Heart left ventricle (tissue), 16 donors: ENCODE results near the gene KDM1A. TPM values are rescaled to one million over a fixed set of nuclear protein-coding genes. Genes with fewer than 3 reads are reported as not detected.

Source experiments
- ATAC-seq, 4 donors: fragments of 200-7000 bp; cut with Tn5 transposase; one replicate each; pipeline ENCODE4 v1.9.1; 2020 to 2022; ENCODE audit warnings: moderate library complexity in 4 of 4, mild to moderate bottlenecking in 3 of 4, moderate number of reproducible peaks in 1 of 4
- DNase-seq, 5 donors: peaks; one replicate each; pipeline ENCODE4 v3.0.0-alpha.2; 2020
- H3K27ac ChIP-seq, 12 donors: fragments of 200-600 bp; sonication (generic) in 4 of 12; one replicate each; pipeline versions ENCODE4 v1.5.0 to v1.8.0; 2016 to 2022; ENCODE audit warnings: mild to moderate bottlenecking in 2 of 12
- H3K27me3 ChIP-seq, 9 donors: fragments of 200-600 bp; sonication (generic) in 2 of 9; one replicate each; pipeline versions ENCODE4 v1.5.1 to v1.8.0; 2016 to 2022; ENCODE audit warnings: mild to moderate bottlenecking in 3 of 9
- H3K36me3 ChIP-seq, 9 donors: fragments of 200-600 bp; sonication (generic) in 2 of 9; one replicate each; pipeline versions ENCODE4 v1.5.0 to v1.8.0; 2018 to 2022; ENCODE audit warnings: mild to moderate bottlenecking in 2 of 9
- H3K4me1 ChIP-seq, 12 donors: fragments of 200-600 bp; sonication (generic) in 4 of 12; one replicate each; pipeline versions ENCODE4 v1.5.0 to v1.8.0; 2016 to 2022; ENCODE audit warnings: mild to moderate bottlenecking in 3 of 12
- H3K4me3 ChIP-seq, 12 donors: fragments of 200-600 bp; sonication (generic) in 4 of 12; one replicate each; pipeline versions ENCODE4 v1.5.0 to v1.8.0; 2017 to 2022; ENCODE audit warnings: mild to moderate bottlenecking in 9 of 12, moderate library complexity in 4 of 12
- H3K9me3 ChIP-seq, 12 donors: fragments of 200-600 bp; sonication (generic) in 4 of 12; one replicate each; pipeline versions ENCODE4 v1.5.0 to v1.8.0; 2016 to 2022; ENCODE audit warnings: mild to moderate bottlenecking in 1 of 12
- POLR2A ChIP-seq, 2 donors: fragments of 450-650 bp; IDR thresholded peaks; one replicate each; pipeline ENCODE4 v1.6.1; 2017; ENCODE audit warnings: antibody characterized with exemption in 2 of 2, mild to moderate bottlenecking in 2 of 2, moderate library complexity in 2 of 2
- WGBS, 4 donors: extraction: QIAGEN DNeasy Blood & Tissue Kit in 2 of 4; methylation state at CpG; one replicate each; pipeline versions ENCODE4 v1.1.5 to v1.1.7; 2013 to 2018; 5-methylcytosine and 5-hydroxymethylcytosine counted together
- intact Hi-C, 10 donors: fragments of 100-400 bp; cut with DNase I; formaldehyde crosslinking; loops; one replicate each; pipeline versions ENCODE4 v1.11.1 to v1.14.2; 2022
- polyA plus RNA-seq, 2 donors: library from polyadenylated mRNA; stranded (reverse); fragments of 200-250 nt; gene quantifications; one replicate each; pipeline ENCODE4 v1.2.3, GENCODE V29; 2013
- total RNA-seq, 9 donors: library from RNA; depleted of rRNA in 2 of 9; stranded (reverse); fragments of >200 nt in 2 of 9; fragmentation: NEBNext Ultra II Directional in 3 of 9; extraction: Animal tissue kit (Norgen Biotek cat#: 25700) in 3 of 9; gene quantifications; one replicate each; pipeline versions ENCODE4 v1.1.0 to v1.2.4, GENCODE V29; 2016 to 2023
- TF ChIP-seq, protein P1 (sequence below), 12 donors: fragments of 200-600 bp; sonication (generic) in 4 of 12; IDR thresholded peaks; one replicate each; pipeline versions ENCODE4 v1.5.0 to v1.8.0; 2018 to 2022; ENCODE audit warnings: antibody characterized with exemption in 12 of 12, mild to moderate bottlenecking in 5 of 12
- donor health status: ischemic (EF 13 %, LVEDD 7.1; RV severe dilation, severe dysfunction).
- donor health status: healthy with polysubstance abuse.
- donor health status: DM: no; HTN: yes; CAD: no.
- donor health status: DM: no; HTN: no; CAD: no.
- donor health status: ischemic (EF 25% LVEDD 6.9; RV normal size, moderate dysfunction).
- donor health status: ischemic (EF 25% LVEDD 5.7; RV mildly dilated, moderate dysfunction).
- donor health status: healthy.
- donor health status: DM: yes; HTN: yes; CAD: no.
- donor health status: ischemic (EF 35%, LVEDD 5.7; RV mildly dilated, moderate dysfunction).
- donor health status: nonischemic (EF 11% LVEDD 7.7; RV severe dilation, severe dysfunction).
- donor health status: DM: yes; HTN: yes; CAD: no.
- donor health status: PGD.
- donor health status: ischemic (EF 29% LVEDD 5.4; RV normal size, mild dysfunction).
- donor health status: nonischemic (EF 23%, LVEDD 6.1; RV moderate dilation, normal function).

The KDM1A gene
- total and polyA plus RNA-seq, 11 donors, result 14.8 to 37.2 (median 29.7) TPM

DNA sequence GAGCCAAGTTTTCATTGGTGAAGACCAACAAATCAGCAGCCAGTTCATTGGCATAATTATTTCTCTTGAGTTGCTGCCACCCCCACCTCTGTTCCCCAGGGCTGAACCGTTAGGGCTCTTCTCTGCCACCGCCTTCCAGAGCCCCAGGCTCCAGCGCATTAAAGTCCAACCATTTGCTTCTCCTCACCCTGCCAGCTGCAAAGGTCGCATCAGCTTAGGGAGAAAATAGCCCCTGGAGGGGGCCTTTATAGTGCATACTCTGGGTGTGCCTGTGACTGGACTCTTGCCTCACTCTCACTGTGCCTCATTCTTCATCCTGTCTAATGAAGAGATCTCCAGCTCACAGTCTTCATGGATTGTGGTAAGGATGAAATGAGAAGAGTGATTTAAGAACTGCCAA is 50.4 kb downstream of the KDM1A start:
- no peak for ATAC-seq
- Histone ChIP-seq H3K9me3 (no peaks in the 10 kb centered on the region), H3K27ac (no peak overlapping the region), H3K4me1 (no peaks in the 10 kb centered on the region), H3K4me3 (no peak overlapping the region), H3K36me3 (peaks cover 0 to 100% (median 82%) of the 10 kb centered on the region in 9 donors), H3K27me3 (no peaks in the 10 kb centered on the region)
- WGBS, 4 donors, result 88 to 100% (median 94%) methylated on average over 4 of the region's 4 CpGs
- DNase-seq, result no peak
- intact Hi-C loops, result no loop called here
- TF ChIP-seq, protein P1, sequence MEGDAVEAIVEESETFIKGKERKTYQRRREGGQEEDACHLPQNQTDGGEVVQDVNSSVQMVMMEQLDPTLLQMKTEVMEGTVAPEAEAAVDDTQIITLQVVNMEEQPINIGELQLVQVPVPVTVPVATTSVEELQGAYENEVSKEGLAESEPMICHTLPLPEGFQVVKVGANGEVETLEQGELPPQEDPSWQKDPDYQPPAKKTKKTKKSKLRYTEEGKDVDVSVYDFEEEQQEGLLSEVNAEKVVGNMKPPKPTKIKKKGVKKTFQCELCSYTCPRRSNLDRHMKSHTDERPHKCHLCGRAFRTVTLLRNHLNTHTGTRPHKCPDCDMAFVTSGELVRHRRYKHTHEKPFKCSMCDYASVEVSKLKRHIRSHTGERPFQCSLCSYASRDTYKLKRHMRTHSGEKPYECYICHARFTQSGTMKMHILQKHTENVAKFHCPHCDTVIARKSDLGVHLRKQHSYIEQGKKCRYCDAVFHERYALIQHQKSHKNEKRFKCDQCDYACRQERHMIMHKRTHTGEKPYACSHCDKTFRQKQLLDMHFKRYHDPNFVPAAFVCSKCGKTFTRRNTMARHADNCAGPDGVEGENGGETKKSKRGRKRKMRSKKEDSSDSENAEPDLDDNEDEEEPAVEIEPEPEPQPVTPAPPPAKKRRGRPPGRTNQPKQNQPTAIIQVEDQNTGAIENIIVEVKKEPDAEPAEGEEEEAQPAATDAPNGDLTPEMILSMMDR (IDR thresholded peaks at IDR 0.05), result no peak
- no peak for TF ChIP-seq POLR2A (IDR thresholded peaks at IDR 0.05)

DNA sequence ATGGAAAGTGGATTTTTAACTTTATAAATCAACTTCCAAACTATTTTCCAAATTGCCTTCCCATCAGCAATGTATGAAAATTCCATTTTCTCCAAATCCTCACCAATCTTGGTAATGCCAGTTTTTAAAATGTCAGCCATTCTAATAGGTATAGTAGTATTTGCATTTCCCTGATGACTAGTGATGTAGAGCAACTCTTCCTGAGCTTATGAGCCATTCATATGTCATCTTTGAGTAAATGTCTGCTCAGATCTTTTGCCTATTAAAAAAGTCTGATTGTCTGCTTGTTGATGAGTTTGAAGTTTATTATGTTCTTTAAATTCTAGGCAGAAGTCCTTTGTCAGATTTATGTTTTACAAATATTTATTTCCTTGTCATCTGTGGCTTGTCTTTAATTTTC is 54.7 kb downstream of the KDM1A start:
- H3K27me3 ChIP-seq, result no peaks in the 10 kb centered on the region
- ATAC-seq (no peak), DNase-seq (no peak)
- TF ChIP-seq, protein P1 (IDR thresholded peaks at IDR 0.05), result no peak
- no peak for TF ChIP-seq POLR2A (IDR thresholded peaks at IDR 0.05)
- no peak overlapping the region for H3K4me3 ChIP-seq
- H3K4me1 ChIP-seq, result no peaks in the 10 kb centered on the region
- no peak overlapping the region for H3K27ac ChIP-seq
- H3K36me3 ChIP-seq, result peaks cover 0 to 95% (median 76%) of the 10 kb centered on the region in 9 donors
- intact Hi-C loops, result no loop called here
- no peaks in the 10 kb centered on the region for H3K9me3 ChIP-seq

DNA sequence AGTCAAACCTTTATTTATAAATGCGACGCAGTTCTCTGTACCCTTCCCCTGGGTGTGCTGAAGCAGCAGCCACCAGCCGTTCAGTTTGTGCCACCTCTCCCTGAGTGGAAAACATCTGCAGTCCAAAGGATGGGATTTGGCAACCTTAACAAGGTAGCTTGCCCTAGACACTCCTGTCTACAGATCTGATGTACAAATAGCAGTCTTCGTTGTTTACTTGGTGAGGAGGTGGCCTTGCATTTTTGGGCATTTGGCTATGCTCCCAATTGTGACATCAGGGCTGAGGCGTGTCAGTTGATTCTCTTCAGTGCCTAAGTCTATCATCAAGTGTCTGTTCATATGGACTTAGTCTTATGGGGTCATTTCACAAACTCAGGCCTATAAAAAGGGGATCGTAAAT is 59.8 kb downstream of the KDM1A start:
- Histone ChIP-seq H3K27me3 (no peaks in the 10 kb centered on the region), H3K27ac (no peak overlapping the region), H3K4me3 (no peak overlapping the region), H3K36me3 (peaks cover 0 to 95% (median 76%) of the 10 kb centered on the region in 9 donors), H3K9me3 (no peaks in the 10 kb centered on the region), H3K4me1 (peaks cover 0 to 8% (median 3%) of the 10 kb centered on the region in 12 donors)
- TF ChIP-seq, protein P1 (IDR thresholded peaks at IDR 0.05), result no peak
- TF ChIP-seq POLR2A (IDR thresholded peaks at IDR 0.05), result no peak
- DNase-seq, result no peak
- 81 to 86% (median 82%) methylated on average over 6 of the region's 6 CpGs for WGBS, 4 donors
- no peak for ATAC-seq
- intact Hi-C loops, result no loop called here

DNA sequence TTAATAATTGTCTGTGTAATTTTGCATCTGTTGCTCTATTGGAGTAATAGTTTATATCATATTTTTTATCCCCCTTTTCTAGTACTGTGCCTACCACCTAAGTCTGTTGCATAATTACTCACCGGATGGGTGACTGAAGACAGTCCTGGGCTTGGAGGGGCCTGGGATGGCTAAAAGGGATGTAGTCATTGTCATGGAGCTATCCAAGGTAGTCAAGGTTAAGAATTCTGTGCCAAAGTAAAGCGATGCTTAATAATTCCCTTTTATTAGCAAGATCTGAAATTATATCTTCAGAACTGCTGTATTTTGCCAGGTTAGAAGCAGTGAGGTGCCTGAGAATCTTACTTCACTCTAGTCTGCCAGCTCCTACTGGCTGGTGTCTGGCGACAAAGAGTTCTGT is 61.6 kb downstream of the KDM1A start:
- Histone ChIP-seq H3K9me3 (no peaks in the 10 kb centered on the region), H3K4me3 (no peak overlapping the region), H3K36me3 (peaks cover 0 to 100% (median 91%) of the 10 kb centered on the region in 9 donors), H3K4me1 (peaks cover 0 to 16% (median 8%) of the 10 kb centered on the region in 12 donors), H3K27ac (no peak overlapping the region), H3K27me3 (no peaks in the 10 kb centered on the region)
- DNase-seq (no peak), ATAC-seq (no peak)
- TF ChIP-seq POLR2A (IDR thresholded peaks at IDR 0.05), result no peak
- TF ChIP-seq, protein P1 (IDR thresholded peaks at IDR 0.05), result no peak
- intact Hi-C loops, result loop anchor here in 1 of 10 donors (10.0 kb wide), 2 partner anchors 106 to 194 kb away; partner anchors contain the start of gene LACTBL1
- WGBS, 4 donors, result 95 to 96% (median 95%) methylated on average over 3 of the region's 3 CpGs
